ENCODE results near the gene FRMD4B. TPM values are rescaled to one million over a fixed set of nuclear protein-coding genes. Genes with fewer than 3 reads are reported as not detected.

FRMD4B gene
- total and polyA plus RNA-seq, 2 donors (not counting 3 experiments of a cell fraction or from before 2014, with no cell fraction given), result 66.4 to 89.7 TPM

DNA sequence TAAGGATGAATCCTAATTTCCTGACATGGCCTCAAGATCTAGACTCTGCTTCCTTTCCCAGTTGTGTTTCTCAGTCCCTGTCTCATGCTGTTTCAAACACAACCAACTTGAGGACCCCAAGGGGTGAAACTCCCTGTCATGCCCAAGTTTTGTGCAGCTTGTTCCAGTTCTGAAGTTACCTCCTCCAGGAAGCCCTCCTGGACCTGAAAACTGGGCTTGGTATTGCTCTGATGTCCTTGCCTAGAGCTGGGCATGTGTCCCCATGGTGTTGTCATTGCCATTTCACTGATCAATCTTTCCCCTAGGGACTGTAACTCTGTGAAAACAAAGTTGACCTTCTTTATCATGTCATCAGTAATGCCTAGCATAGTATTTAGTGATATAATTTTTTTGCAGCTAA, 257.4 kb downstream of the FRMD4B start:
- Histone ChIP-seq H3K9me3 (replicated peaks; ENCODE audit: control insufficient read depth, insufficient read depth, low read length) (no peaks in the 10 kb centered on the region), H3K79me2 (ENCODE audit: control insufficient read depth, insufficient read depth, low read length) (no peaks in the 10 kb centered on the region), H4K20me1 (replicated peaks; ENCODE audit: control insufficient read depth, extremely low read depth, insufficient read depth, low read length) (no peaks in the 10 kb centered on the region), H3K36me3 (ENCODE audit: control insufficient read depth in 2 of 2, extremely low read depth in 1 of 2, insufficient read depth in 2 of 2, low read length in 2 of 2) (no peaks in the 10 kb centered on the region), H3K4me2 (ENCODE audit: insufficient read depth, low read length) (no peak overlapping the region), H3K4me1 (ENCODE audit: control insufficient read depth, extremely low read depth, insufficient read depth, low read length) (no peaks in the 10 kb centered on the region), H3K9ac (replicated peaks; ENCODE audit: extremely low read depth, insufficient read depth, low read length) (no peak overlapping the region), H3K9me1 (replicated peaks; ENCODE audit: control insufficient read depth, extremely low read depth, insufficient read depth, low read length) (no peaks in the 10 kb centered on the region), H2AFZ (ENCODE audit: low read depth, low read length) (no peak overlapping the region), H3K27ac (ENCODE audit: insufficient read depth, low read depth, low read length) (no peak overlapping the region), H3K27me3 (ENCODE audit: control insufficient read depth in 2 of 2, insufficient read depth in 2 of 2, low read length in 2 of 2) (no peaks in the 10 kb centered on the region), H3K4me3 (replicated peaks in 1 of 3; ENCODE audit: insufficient read depth in 1 of 3, low read depth in 1 of 3, low read length in 3 of 3) (no peak overlapping the region)
- intact Hi-C loops (cut with micrococcal nuclease), result no loop called here
- dilution Hi-C loops (cut with MboI; ENCODE audit: extremely low pct_ligation_motif_present, low sequenced_read_pairs), result no loop called here
- no peak for DNase-seq (ENCODE audit: low read depth, low spot score)
- TF ChIP-seq MYC (IDR thresholded peaks at IDR 0.05; ENCODE audit: low read depth, low read length), result no peak
- TF ChIP-seq, protein P1, sequence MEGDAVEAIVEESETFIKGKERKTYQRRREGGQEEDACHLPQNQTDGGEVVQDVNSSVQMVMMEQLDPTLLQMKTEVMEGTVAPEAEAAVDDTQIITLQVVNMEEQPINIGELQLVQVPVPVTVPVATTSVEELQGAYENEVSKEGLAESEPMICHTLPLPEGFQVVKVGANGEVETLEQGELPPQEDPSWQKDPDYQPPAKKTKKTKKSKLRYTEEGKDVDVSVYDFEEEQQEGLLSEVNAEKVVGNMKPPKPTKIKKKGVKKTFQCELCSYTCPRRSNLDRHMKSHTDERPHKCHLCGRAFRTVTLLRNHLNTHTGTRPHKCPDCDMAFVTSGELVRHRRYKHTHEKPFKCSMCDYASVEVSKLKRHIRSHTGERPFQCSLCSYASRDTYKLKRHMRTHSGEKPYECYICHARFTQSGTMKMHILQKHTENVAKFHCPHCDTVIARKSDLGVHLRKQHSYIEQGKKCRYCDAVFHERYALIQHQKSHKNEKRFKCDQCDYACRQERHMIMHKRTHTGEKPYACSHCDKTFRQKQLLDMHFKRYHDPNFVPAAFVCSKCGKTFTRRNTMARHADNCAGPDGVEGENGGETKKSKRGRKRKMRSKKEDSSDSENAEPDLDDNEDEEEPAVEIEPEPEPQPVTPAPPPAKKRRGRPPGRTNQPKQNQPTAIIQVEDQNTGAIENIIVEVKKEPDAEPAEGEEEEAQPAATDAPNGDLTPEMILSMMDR (IDR thresholded peaks at IDR 0.05; ENCODE audit: extremely low read depth in 1 of 2, insufficient read depth in 1 of 2, low read depth in 1 of 2, low read length in 2 of 2), result no peak
- TF ChIP-seq POLR2A (IDR thresholded peaks at IDR 0.05; ENCODE audit: low read depth, low read length), result no peak
- TF ChIP-seq POLR2AphosphoS5 (IDR thresholded peaks at IDR 0.05; ENCODE audit: insufficient read depth, low read depth, low read length), result no peak
- TF ChIP-seq, protein P2, sequence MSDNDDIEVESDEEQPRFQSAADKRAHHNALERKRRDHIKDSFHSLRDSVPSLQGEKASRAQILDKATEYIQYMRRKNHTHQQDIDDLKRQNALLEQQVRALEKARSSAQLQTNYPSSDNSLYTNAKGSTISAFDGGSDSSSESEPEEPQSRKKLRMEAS (IDR thresholded peaks at IDR 0.05; ENCODE audit: insufficient read depth, insufficient read length), result no peak
- no peak for TF ChIP-seq GATA2 (IDR thresholded peaks at IDR 0.05; ENCODE audit: insufficient read depth, insufficient read length, low read depth, low read length)
- POLR2A ChIA-PET, result no interaction called here
- CTCF ChIA-PET, result interaction anchor here (1.2 to 1.9 kb wide), 2 partner anchors 8 to 9 kb away, joined by 3 to 6 read pairs; no protein-coding TSS in a partner anchor
- FAIRE-seq, result no peak
- no TSS peak for BruUV-seq (replicated peaks)

DNA sequence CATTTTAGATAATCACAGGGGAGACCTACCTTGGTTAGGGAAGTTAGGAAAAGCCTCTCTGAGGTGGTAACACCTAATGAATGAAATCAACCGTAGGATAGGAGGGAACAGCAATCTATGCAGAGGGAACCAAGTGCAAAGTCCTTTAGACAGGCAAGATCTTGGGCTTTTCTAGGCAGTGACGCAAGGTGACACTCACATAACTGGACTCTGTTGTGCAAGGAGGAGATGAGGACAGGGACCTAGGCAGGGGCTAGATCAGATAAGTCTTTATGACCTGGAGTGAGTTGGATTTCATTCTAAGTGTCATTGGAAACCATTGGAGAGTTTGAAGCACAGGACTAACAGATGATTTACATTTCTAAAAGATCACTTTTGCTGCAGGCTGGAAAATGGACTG, 258.9 kb downstream of the FRMD4B start:
- H3K27me3 ChIP-seq (ENCODE audit: control insufficient read depth in 2 of 2, insufficient read depth in 2 of 2, low read length in 2 of 2), result no peaks in the 10 kb centered on the region
- no peaks in the 10 kb centered on the region for H3K79me2 ChIP-seq (ENCODE audit: control insufficient read depth, insufficient read depth, low read length)
- H3K4me1 ChIP-seq (ENCODE audit: control insufficient read depth, extremely low read depth, insufficient read depth, low read length), result peaks cover 8% of the 10 kb centered on the region
- DNase-seq (ENCODE audit: low read depth, low spot score) (no peak), FAIRE-seq (no peak)
- ChIA-PET CTCF (interaction anchor here (1.5 to 2.5 kb wide), 3 partner anchors 10 to 301 kb away, joined by 5 to 16 read pairs (median 6); no protein-coding TSS in a partner anchor), POLR2A (no interaction called here)
- H3K4me3 ChIP-seq (replicated peaks in 1 of 3; ENCODE audit: insufficient read depth in 1 of 3, low read depth in 1 of 3, low read length in 3 of 3), result no peak overlapping the region
- intact Hi-C loops (cut with micrococcal nuclease), result no loop called here
- TF ChIP-seq EZH2 (IDR thresholded peaks at IDR 0.05; ENCODE audit: borderline replicate concordance, low read depth, low read length, severe bottlenecking), result no peak
- TF ChIP-seq POLR2A (IDR thresholded peaks at IDR 0.05; ENCODE audit: low read depth, low read length), result no peak
- TF ChIP-seq, protein P1 (IDR thresholded peaks at IDR 0.05; ENCODE audit: extremely low read depth in 1 of 2, insufficient read depth in 1 of 2, low read depth in 1 of 2, low read length in 2 of 2), result no peak
- TF ChIP-seq POLR2AphosphoS5 (IDR thresholded peaks at IDR 0.05; ENCODE audit: insufficient read depth, low read depth, low read length), result no peak
- TF ChIP-seq MYC (IDR thresholded peaks at IDR 0.05; ENCODE audit: low read depth, low read length), result no peak
- TF ChIP-seq GATA2 (IDR thresholded peaks at IDR 0.05; ENCODE audit: insufficient read depth, insufficient read length, low read depth, low read length), result no peak
- TF ChIP-seq FOS (IDR thresholded peaks at IDR 0.05; ENCODE audit: borderline replicate concordance, insufficient read depth, low read length), result no peak
- TF ChIP-seq, protein P2 (IDR thresholded peaks at IDR 0.05; ENCODE audit: insufficient read depth, insufficient read length), result no peak
- no peak for TF ChIP-seq JUN (IDR thresholded peaks at IDR 0.05; ENCODE audit: borderline replicate concordance, insufficient read depth, insufficient read length, low read depth)
- dilution Hi-C loops (cut with MboI; ENCODE audit: extremely low pct_ligation_motif_present, low sequenced_read_pairs), result no loop called here
- H3K4me2 ChIP-seq (ENCODE audit: insufficient read depth, low read length), result no peak overlapping the region
- H3K9ac ChIP-seq (replicated peaks; ENCODE audit: extremely low read depth, insufficient read depth, low read length), result no peak overlapping the region
- no peak overlapping the region for H3K27ac ChIP-seq (ENCODE audit: insufficient read depth, low read depth, low read length)
- H3K36me3 ChIP-seq (ENCODE audit: control insufficient read depth in 2 of 2, extremely low read depth in 1 of 2, insufficient read depth in 2 of 2, low read length in 2 of 2), result no peaks in the 10 kb centered on the region
- H4K20me1 ChIP-seq (replicated peaks; ENCODE audit: control insufficient read depth, extremely low read depth, insufficient read depth, low read length), result no peaks in the 10 kb centered on the region
- H3K9me1 ChIP-seq (replicated peaks; ENCODE audit: control insufficient read depth, extremely low read depth, insufficient read depth, low read length), result no peaks in the 10 kb centered on the region
- BruUV-seq (replicated peaks), result no TSS peak
- no peak overlapping the region for H2AFZ ChIP-seq (ENCODE audit: low read depth, low read length)
- H3K9me3 ChIP-seq (replicated peaks; ENCODE audit: control insufficient read depth, insufficient read depth, low read length), result no peaks in the 10 kb centered on the region

All from endothelial cell of umbilical vein (primary cell).